HG03521 (cell line): ENCODE results near the gene FILIP1L.

Source experiments
- ATAC-seq: cut with Tn5 transposase; IDR thresholded peaks from one replicate; pipeline ENCODE4 v1.9.1; 2021; ENCODE audit warnings: mild to moderate bottlenecking, moderate library complexity; ENCODE audit not compliant: unreplicated experiment

Gene FILIP1L

GRCh38 chr3:100114413-100115030, at the start of gene FILIP1L:
Gene FILIP1L (minus strand): TSS chr3:100114501.
- no peak for ATAC-seq

DNA sequence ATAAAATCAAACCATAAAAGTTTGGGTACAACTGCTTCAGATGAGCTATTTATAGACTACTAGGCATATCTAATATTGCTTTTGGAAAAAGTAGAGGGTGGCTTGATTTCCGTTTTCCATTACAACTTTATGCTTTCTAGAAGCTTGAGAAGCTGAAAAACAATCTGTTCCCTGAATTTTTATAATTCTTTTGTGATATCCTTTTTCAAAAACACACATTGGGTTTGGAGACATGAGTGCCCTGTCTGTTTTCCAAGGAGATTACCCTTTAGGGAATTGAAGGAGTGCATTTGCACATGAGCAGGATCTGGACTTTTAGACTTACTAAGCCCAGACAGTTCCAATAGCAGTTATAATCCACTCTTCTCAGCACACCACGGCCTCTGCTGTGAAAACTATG, 49.5 kb upstream of the FILIP1L start:
- no peak for ATAC-seq

GRCh38 chr3:100160521-100160920, 46.2 kb upstream of the FILIP1L start:
- ATAC-seq, result no peak

- no peak for ATAC-seq
Observed at GRCh38 chr3:100159331-100160153, 45.2 kb upstream of the FILIP1L start.

- ATAC-seq, result no peak
Observed at GRCh38 chr3:100158918-100159330, 44.6 kb upstream of the FILIP1L start.

- no peak for ATAC-seq
Observed at GRCh38 chr3:100157685-100158084, 43.4 kb upstream of the FILIP1L start.

GRCh38 chr3:100155590-100155989, 41.3 kb upstream of the FILIP1L start:
- no peak for ATAC-seq

GRCh38 chr3:100155128-100155527, 40.8 kb upstream of the FILIP1L start:
- ATAC-seq, result no peak

GRCh38 chr3:100154171-100154570, 39.9 kb upstream of the FILIP1L start:
- ATAC-seq, result no peak

- no peak for ATAC-seq
Observed at GRCh38 chr3:100151024-100151707, 36.9 kb upstream of the FILIP1L start.

GRCh38 chr3:100150473-100150872, 36.2 kb upstream of the FILIP1L start:
- no peak for ATAC-seq

DNA sequence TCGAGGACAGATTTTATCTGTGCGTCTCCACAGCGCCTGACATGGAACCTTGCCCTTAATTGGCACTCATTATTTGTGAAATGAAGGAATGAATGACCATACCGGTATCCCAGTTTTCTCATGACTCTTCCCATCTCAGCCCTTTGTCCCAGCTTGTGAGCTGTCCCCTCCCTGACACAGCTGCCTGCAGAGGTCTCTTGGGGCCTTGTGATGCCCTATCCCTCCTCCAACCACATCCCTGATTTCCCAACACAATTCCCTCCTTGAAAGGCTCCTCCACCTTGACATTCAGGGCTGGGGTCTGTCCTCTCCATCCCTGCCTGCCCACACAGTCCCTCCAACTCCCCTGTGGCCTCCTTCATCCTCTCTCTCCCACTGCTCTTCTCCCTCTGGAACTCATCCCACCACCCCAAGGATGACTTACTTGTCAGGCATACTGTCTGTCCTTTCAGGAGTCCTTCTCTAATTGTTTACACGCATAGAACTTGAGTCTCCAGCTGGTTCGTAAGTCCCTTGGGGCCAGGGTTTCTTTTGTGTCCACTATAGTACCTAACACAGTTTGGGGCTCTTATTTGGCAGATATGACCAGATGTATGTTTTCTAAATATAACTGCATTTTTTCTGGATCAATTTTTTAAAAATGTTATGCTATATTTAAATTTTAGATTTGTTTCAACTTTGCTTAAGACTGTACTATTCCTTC, 35.6 kb upstream of the FILIP1L start:
- ATAC-seq, result no peak

DNA sequence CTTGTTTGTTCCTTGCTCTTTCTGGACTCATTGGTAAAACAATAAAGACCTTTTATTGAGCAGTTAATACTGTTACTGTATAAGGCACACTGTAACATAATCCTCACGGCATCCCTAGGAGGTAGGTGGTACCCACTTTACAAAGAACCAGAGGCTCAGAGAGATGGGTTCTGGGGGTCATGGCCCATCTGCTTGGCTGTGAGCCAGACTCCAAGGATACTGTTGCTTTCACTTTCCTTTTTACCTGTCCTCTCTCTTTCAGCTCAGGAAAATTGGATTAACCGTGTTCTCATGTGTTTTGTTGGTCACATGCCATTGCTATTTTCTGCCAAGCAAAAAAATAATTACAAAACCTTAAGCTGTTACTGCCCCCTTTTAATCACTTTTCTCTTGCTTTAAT, 34.8 kb upstream of the FILIP1L start:
- ATAC-seq, result no peak

GRCh38 chr3:100144255-100144866, 30.1 kb upstream of the FILIP1L start:
- ATAC-seq, result peak; percentile 87

- no peak for ATAC-seq
Observed at GRCh38 chr3:100141586-100141985, 27.3 kb upstream of the FILIP1L start.

- ATAC-seq, result no peak
Observed at GRCh38 chr3:100140976-100141375, 26.7 kb upstream of the FILIP1L start.

DNA sequence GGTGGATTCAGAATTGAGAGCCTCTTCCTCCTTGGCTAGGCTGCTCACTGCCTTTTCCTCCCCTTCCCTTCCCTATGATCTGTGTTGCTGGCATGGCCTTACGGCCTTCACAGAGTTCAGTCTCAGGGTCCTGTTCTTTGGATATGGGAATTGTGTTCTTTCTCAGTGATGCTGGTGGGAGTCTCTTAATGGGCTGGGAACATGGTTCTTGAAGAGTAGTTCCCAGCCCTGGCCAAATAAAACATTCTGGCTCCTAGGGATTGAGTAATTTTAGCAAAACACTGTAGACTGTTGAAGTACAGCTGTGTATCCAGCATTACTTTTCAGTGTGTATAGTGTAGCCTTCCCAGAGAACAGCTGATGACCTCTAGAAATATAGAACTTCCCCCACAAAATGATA, 22.6 kb upstream of the FILIP1L start:
- ATAC-seq, result no peak

DNA sequence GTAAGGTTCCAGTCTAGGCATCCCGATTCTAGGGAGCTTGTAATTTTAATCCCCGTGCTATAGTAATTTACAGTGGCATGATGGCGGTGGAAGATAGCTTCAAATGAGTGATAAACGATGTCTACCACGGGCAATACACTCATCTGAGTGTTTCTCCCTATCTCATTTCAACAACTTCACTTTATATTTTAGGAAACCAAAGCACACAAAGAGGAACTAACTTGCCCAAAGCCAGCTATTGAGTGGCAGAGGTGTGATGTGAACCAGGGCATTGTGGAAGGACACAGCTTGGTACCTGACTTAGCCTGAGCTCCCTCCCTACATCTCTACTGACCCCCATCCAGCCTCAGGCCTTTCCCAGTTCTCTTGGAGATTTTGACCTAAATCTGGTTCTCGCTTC, 16.9 kb upstream of the FILIP1L start:
- ATAC-seq, result no peak

DNA sequence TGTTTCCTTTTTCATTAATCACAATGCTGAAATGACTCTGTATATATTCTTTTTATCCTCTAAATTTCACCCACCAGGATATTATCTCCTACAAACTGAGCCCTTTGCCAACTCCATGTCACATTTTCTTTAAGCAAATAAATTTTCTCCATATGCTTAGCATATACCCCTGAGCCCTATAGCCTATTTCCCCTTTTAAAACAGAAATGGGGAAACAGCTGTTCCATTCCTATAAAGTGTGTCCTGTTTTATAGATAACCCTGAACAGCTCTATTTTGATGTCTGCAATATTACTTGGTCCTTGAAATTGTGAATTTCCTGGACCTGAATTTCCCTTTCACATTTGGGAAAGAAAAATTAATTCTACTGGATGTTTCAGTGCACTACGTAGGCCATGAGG, 15.6 kb upstream of the FILIP1L start:
- ATAC-seq, result no peak

DNA sequence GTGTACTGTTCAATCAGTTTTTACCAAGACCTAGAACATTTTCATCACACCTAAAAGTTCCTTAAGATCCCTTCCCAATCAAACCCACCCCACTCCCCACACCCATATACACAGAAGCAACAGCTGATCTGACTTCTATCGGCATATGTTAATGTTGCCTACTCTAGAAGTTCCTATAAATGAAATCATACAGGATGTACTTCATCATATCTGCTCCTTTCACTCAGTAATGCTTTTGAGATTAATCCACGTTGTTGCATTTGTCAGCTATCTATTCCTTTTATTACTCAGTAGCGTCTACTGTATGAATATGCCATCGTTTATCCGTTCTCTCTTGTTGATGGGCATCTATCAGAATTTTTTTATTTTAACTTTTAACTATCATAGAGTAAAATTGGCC, 14.3 kb upstream of the FILIP1L start:
- no peak for ATAC-seq

GRCh38 chr3:100127792-100128191, 13.5 kb upstream of the FILIP1L start:
- ATAC-seq, result no peak
